ENCODE results near the gene ZNF414.
"Not testable (repeated sequence)": the region's sequence is repeated elsewhere in the genome, so short reads cannot be mapped to it uniquely, and the experiment has no call there.

The ZNF414 gene

GRCh38 chr19:8513687-8514504, at the start of gene ZNF414:
Gene ZNF414, minus strand, starts transcription at chr19:8514167. Its CDS starts 121 bp downstream, at chr19:8514046.
- DNase-seq = peak; percentile 92

- no peak for DNase-seq
Observed at GRCh38 chr19:8561075-8561764, 47.3 kb upstream of the ZNF414 start.

DNA sequence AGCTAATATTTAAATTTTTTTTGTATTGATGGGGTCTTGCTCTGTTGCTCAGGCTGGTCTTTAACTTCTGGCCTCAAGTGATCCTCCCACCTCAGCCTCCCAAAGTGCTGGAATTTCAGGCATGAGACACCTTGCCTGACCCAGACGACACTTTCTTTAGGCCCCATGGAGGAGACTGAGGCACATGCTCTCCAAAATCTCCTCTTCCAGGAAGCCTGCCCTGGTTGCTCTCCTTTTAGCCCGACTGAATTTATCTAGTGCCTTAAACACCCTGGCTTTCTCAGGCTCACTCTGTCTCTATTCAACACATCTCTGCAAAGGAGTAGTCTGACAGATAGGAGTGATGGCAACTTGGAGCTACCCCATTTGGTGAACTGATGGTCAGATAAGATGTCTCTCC, 44.4 kb upstream of the ZNF414 start:
- DNase-seq = no peak

DNA sequence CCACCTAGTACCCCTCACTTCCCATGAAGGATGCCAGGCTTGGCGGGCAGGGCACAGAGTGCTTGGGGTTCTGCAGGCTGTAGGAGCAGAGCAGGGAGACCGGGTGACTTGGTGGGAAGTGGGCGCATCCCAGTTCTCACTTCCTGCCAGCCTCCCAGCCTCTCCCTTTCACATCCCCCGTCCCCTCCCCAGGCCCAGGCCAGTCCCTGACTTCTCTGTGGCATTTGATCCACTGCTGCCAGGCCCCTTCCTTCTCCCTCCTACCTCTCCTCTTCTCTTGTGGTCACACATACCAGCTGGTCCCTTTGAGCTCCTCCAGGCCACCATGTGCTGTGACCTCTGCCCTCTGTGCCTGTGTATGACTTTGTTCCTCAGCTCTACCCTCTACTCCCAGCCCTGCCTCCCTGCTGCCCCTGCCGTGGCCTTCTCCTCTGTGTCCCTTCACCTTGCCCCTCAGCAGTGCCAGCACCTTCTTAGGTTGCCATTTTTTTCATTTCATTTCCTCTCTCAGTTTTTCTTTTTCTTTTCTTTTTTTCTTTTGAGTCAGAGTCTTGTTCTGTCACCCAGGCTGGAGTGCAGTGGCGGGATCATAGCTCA, 43.8 kb upstream of the ZNF414 start:
- DNase-seq = no peak

- not testable (repeated sequence) for DNase-seq
Observed at GRCh38 chr19:8553729-8554128, 39.8 kb upstream of the ZNF414 start.

- DNase-seq = no peak
Observed at GRCh38 chr19:8552810-8553209, 38.8 kb upstream of the ZNF414 start.

GRCh38 chr19:8550070-8550469, 36.1 kb upstream of the ZNF414 start:
- no peak for DNase-seq

DNA sequence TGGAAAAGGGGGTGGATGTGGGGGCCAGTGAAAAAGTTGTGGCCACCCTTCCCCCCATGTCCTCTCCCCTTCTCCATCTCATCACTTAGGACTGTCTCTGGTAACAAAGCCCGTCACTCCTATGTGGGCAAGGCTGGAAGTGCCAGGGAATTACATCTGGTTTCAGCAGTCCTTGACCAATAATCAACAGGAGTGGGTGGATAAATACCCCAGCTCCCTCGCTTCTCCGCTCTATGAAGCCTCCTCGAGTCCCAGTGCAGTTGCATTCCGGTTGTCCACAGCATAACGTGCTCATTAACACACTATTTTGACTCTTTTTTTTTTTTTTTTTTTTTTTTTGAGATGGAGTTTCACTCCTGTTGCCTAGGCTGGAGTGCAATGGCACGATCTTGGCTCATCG, 31.8 kb upstream of the ZNF414 start:
- no peak for DNase-seq

- DNase-seq = no peak
Observed at GRCh38 chr19:8544168-8544567, 30.2 kb upstream of the ZNF414 start.

DNA sequence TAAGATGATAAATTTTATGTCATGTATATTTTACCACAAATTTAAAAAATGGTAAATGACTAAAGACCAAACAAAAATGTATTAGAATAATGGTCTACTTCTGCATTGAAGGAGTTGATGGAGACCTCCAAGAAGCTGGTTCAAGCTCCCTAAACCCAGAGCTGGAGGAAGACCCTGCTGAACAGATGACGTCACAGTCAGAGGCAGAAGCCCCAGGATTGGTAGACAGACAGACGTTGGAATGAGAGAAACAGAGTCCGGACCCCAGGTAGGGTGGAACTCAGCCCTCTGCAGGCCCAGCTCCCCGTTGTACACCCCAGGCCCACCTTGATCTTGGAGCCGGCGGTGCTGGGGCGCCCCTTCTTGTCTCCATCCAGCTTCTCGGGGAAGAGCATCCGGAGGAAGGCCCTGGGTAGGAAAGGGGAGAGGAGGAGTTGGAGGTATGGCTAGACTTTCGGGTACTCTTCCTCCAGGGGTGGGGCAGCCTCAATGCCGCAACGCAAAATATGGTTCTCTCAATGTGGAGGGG, 25.7 kb upstream of the ZNF414 start:
- DNase-seq = no peak

DNA sequence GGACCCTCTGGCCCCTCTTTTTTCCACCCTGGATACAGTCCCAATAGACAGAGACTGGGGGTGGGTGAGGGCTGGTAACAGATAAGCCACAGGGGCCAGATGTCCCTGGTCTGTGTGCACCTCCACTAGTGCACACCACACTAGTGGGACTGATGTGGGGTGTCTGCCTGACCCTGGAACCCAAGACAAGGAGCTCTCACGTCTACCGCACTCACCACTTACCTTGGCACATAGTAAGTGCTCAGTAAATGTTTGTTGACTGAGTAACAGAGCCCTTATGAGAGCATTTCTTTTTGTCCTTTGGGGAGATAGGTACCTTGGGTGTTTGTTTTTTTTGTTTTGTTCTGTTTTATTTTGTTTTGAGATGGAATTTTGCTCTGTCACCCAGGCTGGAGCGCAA, 23.1 kb upstream of the ZNF414 start:
- DNase-seq = no peak

DNA sequence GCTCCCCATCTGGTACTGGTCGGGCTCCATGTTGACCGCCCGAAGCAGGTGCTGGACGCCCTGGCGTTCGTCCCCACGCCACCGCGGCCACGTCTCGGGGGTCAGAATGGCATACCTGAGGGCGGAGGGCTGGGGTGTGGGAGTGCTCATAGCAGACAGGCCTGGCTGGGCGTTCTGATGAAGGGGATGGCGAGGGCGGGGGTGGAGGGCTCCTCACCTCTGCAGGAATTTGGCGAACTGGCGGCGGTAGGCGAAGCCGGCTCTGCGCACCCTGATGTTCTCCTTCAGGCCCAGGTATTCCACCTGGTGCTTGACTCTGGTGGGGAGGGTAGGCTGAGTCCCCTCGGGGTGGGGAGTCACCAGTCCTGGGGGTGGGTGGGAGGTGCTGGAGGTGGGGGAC, 22.3 kb upstream of the ZNF414 start:
- DNase-seq = no peak

DNA sequence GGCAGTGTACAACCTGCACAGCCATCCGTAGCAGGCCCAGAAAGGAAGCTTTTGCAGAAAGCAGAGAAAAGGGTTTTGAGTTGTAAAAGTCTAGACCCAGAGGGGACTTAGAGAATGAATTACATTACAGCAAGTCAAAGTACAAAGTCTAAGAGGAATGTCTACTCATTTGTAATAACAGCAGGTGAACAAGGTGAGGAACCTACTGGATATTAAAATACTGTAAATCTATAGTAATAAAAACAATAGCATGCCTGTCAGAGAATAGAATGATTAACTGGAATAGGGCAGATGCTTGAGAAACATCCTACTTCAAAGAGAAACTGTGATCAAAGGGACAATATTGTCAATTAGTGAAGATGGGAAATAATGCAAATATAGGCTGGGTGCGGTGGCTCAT, 18.3 kb upstream of the ZNF414 start:
- DNase-seq = no peak

DNA sequence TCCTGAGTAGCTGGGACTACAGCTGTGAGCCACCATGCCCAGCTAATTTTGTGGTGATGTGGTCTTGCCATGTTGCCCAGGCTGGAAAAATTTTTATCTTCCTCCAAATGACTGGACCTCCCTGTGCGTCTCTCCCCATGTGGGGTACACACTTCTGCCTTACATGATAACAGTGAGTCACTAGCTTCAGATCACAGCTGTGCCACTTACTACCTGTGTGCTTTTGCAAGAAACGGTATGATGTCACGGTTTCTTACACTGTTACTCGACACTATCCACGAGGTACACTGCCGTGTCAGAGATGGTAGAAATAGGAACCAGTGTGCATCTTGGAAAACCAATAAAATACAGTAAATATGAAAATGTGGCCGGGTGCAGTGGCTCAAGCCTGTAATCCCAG, 17.5 kb upstream of the ZNF414 start:
- DNase-seq = no peak

DNA sequence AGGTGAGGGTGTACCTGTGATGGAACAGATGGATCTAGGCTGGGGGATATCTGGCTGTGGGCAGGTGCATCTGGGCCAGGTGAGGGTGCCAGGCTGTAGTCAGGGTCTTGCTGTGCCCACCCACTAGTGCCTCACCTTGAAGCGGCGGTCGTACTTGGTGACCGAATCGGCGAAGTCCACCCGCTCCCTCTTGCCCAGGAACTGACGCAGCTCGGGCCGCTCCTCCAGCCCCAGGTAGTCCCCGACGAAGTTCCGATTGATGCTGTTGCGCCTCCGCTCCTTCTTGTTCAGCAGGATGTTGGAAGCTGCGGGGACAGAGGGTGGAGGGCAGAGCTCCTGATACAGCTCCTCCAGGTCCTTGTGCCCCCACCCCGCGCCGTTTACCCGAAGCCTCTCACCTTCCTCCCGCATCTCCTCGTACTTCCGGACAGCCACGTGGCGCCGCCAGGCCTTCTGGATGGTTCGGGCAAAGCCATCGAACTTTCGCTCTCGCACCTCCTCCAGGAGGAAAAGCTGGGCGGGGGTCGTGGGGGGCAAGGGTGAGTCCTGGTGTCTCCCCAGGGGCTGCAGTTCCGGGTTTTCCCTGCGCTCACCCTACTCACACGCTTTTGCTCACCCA, 16.2 kb upstream of the ZNF414 start:
- DNase-seq = no peak

DNA sequence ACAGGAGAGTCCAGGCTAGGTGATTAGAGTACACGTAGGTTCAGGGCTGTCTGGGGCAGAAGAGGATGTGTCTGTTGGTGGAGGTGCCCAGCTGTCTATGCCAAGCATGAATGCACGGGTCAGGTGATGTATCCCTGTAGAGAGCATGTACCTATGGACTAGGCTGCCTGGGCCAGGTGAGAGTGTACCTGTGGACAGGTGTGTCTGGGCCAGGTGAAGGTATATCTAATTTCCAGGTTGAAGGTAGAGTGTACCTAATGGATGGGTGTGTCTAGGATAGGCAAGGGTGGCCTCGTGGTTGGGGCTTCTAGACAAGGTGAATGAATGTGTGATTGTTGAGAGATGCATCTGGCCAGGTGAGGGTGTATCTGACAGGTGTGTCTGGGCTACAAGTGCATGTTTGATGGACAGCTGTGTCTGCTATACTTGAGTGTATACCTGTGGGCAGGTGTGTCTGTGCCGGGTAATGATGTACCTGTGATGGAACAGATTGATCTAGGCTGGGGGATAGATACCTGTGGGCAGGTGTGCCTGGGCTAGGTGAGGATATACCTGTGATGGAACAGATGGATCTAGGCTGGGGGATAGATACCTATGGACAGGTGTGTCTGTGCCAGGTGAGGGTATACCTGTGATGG, 15.5 kb upstream of the ZNF414 start:
- DNase-seq = no peak

- DNase-seq = no peak
Observed at GRCh38 chr19:8528500-8528899, 14.5 kb upstream of the ZNF414 start.

DNA sequence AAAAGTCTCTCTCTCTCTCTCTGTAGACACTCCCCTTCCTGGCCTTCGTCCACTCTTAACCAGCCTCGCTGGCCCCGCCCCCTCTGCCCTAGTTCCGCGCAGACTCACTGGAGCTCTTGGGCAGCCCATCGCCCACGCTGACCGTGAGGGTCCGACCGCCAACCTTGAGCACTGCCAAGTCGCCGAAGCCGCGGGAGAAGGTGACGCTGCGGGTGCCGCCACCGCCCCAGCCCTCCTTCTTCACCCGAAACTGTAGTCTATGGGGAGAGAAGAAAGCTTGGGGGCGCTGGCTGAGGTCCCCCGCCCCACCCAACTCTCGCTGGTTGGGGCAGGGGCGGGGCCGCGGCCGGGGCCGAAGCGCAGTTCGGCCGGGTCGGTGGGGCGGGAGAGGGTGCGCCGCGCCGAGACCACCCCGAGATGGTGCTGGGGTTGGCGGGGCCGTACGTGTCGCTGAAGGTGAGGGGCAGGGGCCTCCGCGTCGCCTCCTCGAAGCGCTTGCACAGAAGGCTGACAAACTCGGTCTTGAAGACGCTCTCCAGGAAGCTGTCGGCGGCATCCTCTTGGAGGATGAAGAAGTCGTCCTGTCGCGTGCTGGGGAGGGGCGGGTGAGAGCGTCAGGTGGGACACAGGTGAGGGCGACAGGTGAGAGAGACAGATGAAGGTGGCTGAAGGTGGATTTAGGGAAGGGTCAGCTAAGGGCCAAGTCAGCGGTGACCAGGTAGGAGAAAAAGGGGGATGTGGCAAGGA, 12.6 kb upstream of the ZNF414 start:
- no peak for DNase-seq

GRCh38 chr19:8525401-8525684, 11.4 kb upstream of the ZNF414 start:
- DNase-seq = no peak

DNA sequence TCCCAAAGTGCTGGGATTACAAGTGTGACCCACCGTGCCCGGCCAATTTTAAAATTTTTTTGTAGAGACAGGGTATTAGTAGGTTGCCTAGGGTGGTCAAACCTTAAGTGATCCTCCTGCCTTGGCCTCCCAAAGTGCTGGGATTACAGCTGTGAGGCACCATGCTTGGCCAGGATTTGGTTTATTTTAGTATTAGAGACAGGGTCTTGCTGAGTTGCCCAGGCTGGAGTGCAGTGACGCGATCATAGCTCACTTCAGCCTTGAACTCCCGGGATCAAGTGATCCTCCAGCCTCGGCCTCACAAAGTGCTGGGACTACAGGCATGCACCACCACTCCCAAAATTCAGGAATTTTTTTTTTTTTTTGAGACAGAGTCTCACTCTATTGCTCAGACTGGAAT, 5.4 kb upstream of the ZNF414 start:
- no peak for DNase-seq

- DNase-seq = no peak
Observed at GRCh38 chr19:8518536-8518935, 4.6 kb upstream of the ZNF414 start.

All from NCI-H2107 (cell line).